ENCODE data around the gene CUZD1.

DNA sequence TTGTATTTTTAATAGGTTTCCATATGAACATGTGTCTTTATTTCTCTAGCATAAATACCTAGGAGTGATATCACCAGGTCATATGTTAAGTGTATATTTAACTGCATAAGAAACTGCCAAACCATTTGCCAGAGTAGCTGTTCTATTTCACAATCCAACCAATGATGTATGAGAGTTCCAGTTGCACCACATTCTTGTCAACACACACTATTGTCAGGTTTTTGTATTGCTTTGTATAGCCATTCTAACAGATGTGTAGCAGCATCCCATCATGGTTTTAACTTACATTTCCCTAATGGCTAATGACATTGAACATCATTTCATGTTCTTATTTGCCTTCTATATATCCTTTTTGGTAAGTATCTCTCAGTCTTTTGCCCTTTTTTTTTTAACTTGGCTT, 4.1 kb downstream of the CUZD1 start:
- no peak for TF ChIP-seq CTCF (IDR thresholded peaks at IDR 0.05)
- no peak for TF ChIP-seq POLR2A (IDR thresholded peaks at IDR 0.05)

Data from esophagus squamous epithelium (tissue), 4 donors.